HG02623 (cell line): ENCODE results near the gene AP2M1.

Experiments
- ATAC-seq: cut with Tn5 transposase; IDR thresholded peaks from one replicate; pipeline ENCODE4 v1.9.1; 2021; ENCODE audit warnings: moderate library complexity; ENCODE audit not compliant: unreplicated experiment

The AP2M1 gene

GRCh38 chr3:184218814-184219213, 44.2 kb downstream of the AP2M1 start:
- ATAC-seq: no peak

GRCh38 chr3:184222521-184222920, 47.9 kb downstream of the AP2M1 start:
- ATAC-seq: no peak

- ATAC-seq: no peak
These were observed 49.3 kb downstream of the AP2M1 start for GRCh38 chr3:184223946-184224345.

GRCh38 chr3:184227481-184227935, 52.9 kb downstream of the AP2M1 start:
- ATAC-seq: no peak

- ATAC-seq: no peak
These were observed 53.9 kb downstream of the AP2M1 start for GRCh38 chr3:184228376-184229137.

GRCh38 chr3:184229394-184230080, 54.9 kb downstream of the AP2M1 start, which contains the start of gene VWA5B2:
TSS of gene VWA5B2 (plus strand) at chr3:184229585. CDS start at chr3:184230529, 944 bp downstream.
- ATAC-seq: peak; percentile 53

GRCh38 chr3:184230081-184230602, 55.5 kb downstream of the AP2M1 start:
- no peak for ATAC-seq

GRCh38 chr3:184230603-184231528, 56.2 kb downstream of the AP2M1 start:
- no peak for ATAC-seq

- ATAC-seq: no peak
These were observed 57.0 kb downstream of the AP2M1 start for GRCh38 chr3:184231671-184232070.

GRCh38 chr3:184233127-184233843, 58.6 kb downstream of the AP2M1 start:
- no peak for ATAC-seq
